K562 (cell line): ENCODE results near the gene POLR2H. TPM values are rescaled to one million over a fixed set of nuclear protein-coding genes. Genes with fewer than 3 reads are reported as not detected.

Source experiments
- BHLHE40 ChIP-seq: IDR thresholded peaks from 2 replicates; pipeline ENCODE4 v1.6.1; 2011; ENCODE audit warnings: low read length, improper control_type of control experiment
- CBFA2T2 ChIP-seq: fragments of 450-650 bp; conservative IDR thresholded peaks from 2 replicates; pipeline ENCODE4 v1.6.1; 2017; ENCODE audit warnings: mild to moderate bottlenecking
- CCNT2 ChIP-seq: IDR thresholded peaks from 2 replicates; pipeline ENCODE4 v1.6.1; 2011; ENCODE audit warnings: borderline replicate concordance, low read depth, mild to moderate bottlenecking, moderate library complexity, mixed read lengths, low read length; ENCODE audit not compliant: insufficient read length; ENCODE audit errors: extremely low read depth
- ERF ChIP-seq: fragments of 450-650 bp; formaldehyde crosslinking; IDR thresholded peaks from 2 replicates; pipeline ENCODE4 v1.4.0; 2020; ENCODE audit warnings: mild to moderate bottlenecking, mixed read lengths
- ETV5 ChIP-seq: sonication (generic); formaldehyde crosslinking; IDR thresholded peaks from 2 replicates; pipeline ENCODE4 v1.4.0; 2020; ENCODE audit warnings: low read depth, mild to moderate bottlenecking, missing genetic modification reagents
- FOXA3 ChIP-seq, 2 experiments: fragments of 450-650 bp in 1 of 2; sonication (generic) in 1 of 2; formaldehyde crosslinking; IDR thresholded peaks in 1 of 2; conservative IDR thresholded peaks in 1 of 2; 2 replicates each; pipeline versions ENCODE4 v1.4.0 to v1.8.0; 2020 to 2022; ENCODE audit warnings: mild to moderate bottlenecking in 2 of 2, missing genetic modification reagents in 1 of 2
- FOXK1 ChIP-seq: sonication (generic); formaldehyde crosslinking; IDR thresholded peaks from 2 replicates; pipeline ENCODE4 v1.8.0; 2022; ENCODE audit warnings: missing genetic modification reagents, mild to moderate bottlenecking, borderline replicate concordance
- HCFC1 ChIP-seq: IDR thresholded peaks from 2 replicates; pipeline ENCODE4 v1.6.1; 2012; ENCODE audit warnings: low read depth, low read length, improper control_type of control experiment
- KDM5B ChIP-seq: fragments of 200-600 bp; sonication (generic); IDR thresholded peaks from 2 replicates; pipeline ENCODE4 v1.6.1; 2012; ENCODE audit warnings: low read depth, mild to moderate bottlenecking, moderate library complexity, low read length, control low read depth, inconsistent platforms; ENCODE audit not compliant: insufficient replicate concordance
- MEIS2 ChIP-seq: fragments of 450-650 bp; IDR thresholded peaks from 2 replicates; pipeline ENCODE4 v1.6.1; 2014; ENCODE audit warnings: mild to moderate bottlenecking; ENCODE audit not compliant: partially characterized antibody
- RAD51 ChIP-seq: fragments of 450-650 bp; IDR thresholded peaks from 2 replicates; pipeline ENCODE4 v1.7.1; 2016; ENCODE audit warnings: low read depth, mild to moderate bottlenecking, borderline replicate concordance
- SETDB1 ChIP-seq: IDR thresholded peaks from one replicate; pipeline ENCODE4 v1.6.1; 2012; ENCODE audit warnings: low read length, control low read depth, inconsistent platforms
- SMAD3 ChIP-seq: fragments of 450-650 bp; formaldehyde crosslinking; conservative IDR thresholded peaks from 2 replicates; pipeline ENCODE4 v1.4.0; 2020; ENCODE audit warnings: mild to moderate bottlenecking
- SMAD4 ChIP-seq: fragments of 250-450 bp; sonication (Bioruptor Pico); conservative IDR thresholded peaks from 2 replicates; pipeline ENCODE4 v1.8.0; 2021; ENCODE audit warnings: inconsistent platforms, mild to moderate bottlenecking, moderate library complexity
- SNIP1 ChIP-seq: fragments of 450-650 bp; IDR thresholded peaks from 2 replicates; pipeline ENCODE4 v1.7.1; 2017; ENCODE audit warnings: low read depth, mild to moderate bottlenecking
- SP2 ChIP-seq: IDR thresholded peaks from 2 replicates; pipeline ENCODE4 v1.6.1; 2011; ENCODE audit warnings: mild to moderate bottlenecking, low read depth, low read length, moderate library complexity; ENCODE audit not compliant: poor library complexity, severe bottlenecking; ENCODE audit errors: extremely low read depth
- SREBF1 ChIP-seq: fragments of 150-350 bp; IDR thresholded peaks from 2 replicates; pipeline ENCODE4 v1.6.1; 2014; ENCODE audit warnings: antibody characterized with exemption, low read depth, low read length, borderline replicate concordance
- STAT5B ChIP-seq: fragments of 250-450 bp; sonication (Bioruptor Pico); IDR thresholded peaks from 2 replicates; pipeline ENCODE4 v1.8.0; 2021; ENCODE audit warnings: mild to moderate bottlenecking, inconsistent platforms
- THRAP3 ChIP-seq: fragments of 450-650 bp; IDR thresholded peaks from 2 replicates; pipeline ENCODE4 v1.6.1; 2016; ENCODE audit warnings: mild to moderate bottlenecking, inconsistent platforms, borderline replicate concordance
- ZNF175 ChIP-seq: fragments of 200-800 bp; sonication (Bioruptor generic); IDR thresholded peaks from 2 replicates; pipeline ENCODE4 v1.6.1; 2016; ENCODE audit warnings: low read depth, mild to moderate bottlenecking, missing genetic modification characterization, missing compliant biosample characterization
- ZNF197 ChIP-seq: fragments of 200-800 bp; sonication (Bioruptor generic); IDR thresholded peaks from 2 replicates; pipeline ENCODE4 v1.6.1; 2016; ENCODE audit warnings: low read depth, missing genetic modification characterization, missing compliant biosample characterization
- ZNF668 ChIP-seq: fragments of 250-450 bp; sonication (Bioruptor Pico); IDR thresholded peaks from 2 replicates; pipeline ENCODE4 v1.8.0; 2022; ENCODE audit warnings: mild to moderate bottlenecking, inconsistent platforms
- polyA plus RNA-seq, 8 experiments: library from polyadenylated mRNA; depleted of rRNA in 4 of 8; stranded (reverse) in 5 of 8; unstranded in 3 of 8; fragments of >200 nt; fragmentation: Nextera tagmentation in 2 of 8; fragmentation: Illumina TruSeq in 1 of 8; extraction: Ambion mirVana in 2 of 8; extraction: Trizol in 1 of 8; gene quantifications; 2 replicates each; pipeline versions ENCODE4 v1.2.1 to v1.2.3, GENCODE V29; 2011 to 2014; ENCODE audit warnings: inconsistent platforms in 1 of 8, missing spikeins in 1 of 8
- total RNA-seq, 7 experiments: library from RNA; depleted of rRNA in 6 of 7; stranded (reverse); fragments of >200 nt in 6 of 7; fragmentation: Illumina TruSeq in 2 of 7; extraction: Trizol in 2 of 7; gene quantifications; 2 replicates each; pipeline versions ENCODE4 v1.2.1 to v1.2.3, GENCODE V29; 2011 to 2021; ENCODE audit warnings: low replicate concordance in 1 of 7
- TF ChIP-seq, protein P1 (sequence below): sonication (generic); formaldehyde crosslinking; IDR thresholded peaks from 2 replicates; pipeline ENCODE4 v1.8.0; 2022; ENCODE audit warnings: mild to moderate bottlenecking, low read depth, missing genetic modification reagents
- TF ChIP-seq, protein P2 (sequence below): fragments of 250-450 bp; sonication (Bioruptor Pico); IDR thresholded peaks from 2 replicates; pipeline ENCODE4 v1.8.0; 2021; ENCODE audit warnings: borderline replicate concordance, mild to moderate bottlenecking, moderate library complexity; ENCODE audit not compliant: poor library complexity, severe bottlenecking
- TF ChIP-seq, protein P3 (sequence below): fragments of 250-450 bp; sonication (Bioruptor Pico); IDR thresholded peaks from 2 replicates; pipeline ENCODE4 v1.5.0; 2021; ENCODE audit warnings: mild to moderate bottlenecking, borderline replicate concordance

The POLR2H gene
- total and polyA plus RNA-seq, 9 of the 15 experiments (the other 6 are each of a cell fraction or from before 2014, with no cell fraction given): 128 to 512 (median 220) TPM

DNA sequence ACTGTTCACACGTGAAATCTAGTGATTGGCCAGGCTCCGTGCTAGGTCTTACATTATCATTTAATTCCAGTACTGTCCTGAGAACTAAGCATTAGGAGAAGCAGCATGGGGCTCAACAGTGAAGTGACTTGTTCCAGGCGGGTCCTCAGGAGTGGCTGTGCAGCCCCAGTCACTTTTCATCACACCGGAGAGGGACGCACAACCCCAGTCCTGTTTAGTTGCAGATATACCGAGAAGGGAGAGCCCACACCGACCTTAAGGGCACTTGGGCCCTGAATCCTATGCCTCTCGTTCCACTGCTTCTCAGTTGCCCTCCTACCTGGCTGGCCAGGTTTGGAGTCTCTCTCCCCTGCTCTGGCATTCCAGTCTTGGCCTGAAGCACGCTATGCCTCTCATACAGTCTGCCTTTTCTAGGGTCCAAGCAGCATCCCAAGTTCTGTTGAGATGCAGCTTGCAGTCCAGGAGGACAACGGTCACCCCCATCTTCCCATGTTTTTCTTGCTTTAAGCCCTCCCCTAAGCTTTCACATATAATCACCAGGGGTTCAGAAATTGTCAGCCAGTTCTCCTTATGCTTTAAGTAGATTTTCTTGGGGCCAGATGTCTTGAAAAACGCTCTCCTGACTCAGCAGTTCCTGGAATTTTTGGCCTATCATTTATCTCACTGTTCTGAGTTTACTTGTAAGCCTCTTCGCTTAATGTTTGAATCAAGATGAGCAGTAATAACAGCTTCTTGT lies 14.0 kb upstream of the POLR2H start (continued):
- TF ChIP-seq, protein P1, sequence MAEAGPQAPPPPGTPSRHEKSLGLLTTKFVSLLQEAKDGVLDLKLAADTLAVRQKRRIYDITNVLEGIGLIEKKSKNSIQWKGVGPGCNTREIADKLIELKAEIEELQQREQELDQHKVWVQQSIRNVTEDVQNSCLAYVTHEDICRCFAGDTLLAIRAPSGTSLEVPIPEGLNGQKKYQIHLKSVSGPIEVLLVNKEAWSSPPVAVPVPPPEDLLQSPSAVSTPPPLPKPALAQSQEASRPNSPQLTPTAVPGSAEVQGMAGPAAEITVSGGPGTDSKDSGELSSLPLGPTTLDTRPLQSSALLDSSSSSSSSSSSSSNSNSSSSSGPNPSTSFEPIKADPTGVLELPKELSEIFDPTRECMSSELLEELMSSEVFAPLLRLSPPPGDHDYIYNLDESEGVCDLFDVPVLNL: no peak
- TF ChIP-seq MEIS2 (peak; percentile 48), CBFA2T2 (peak; percentile 65), THRAP3 (no peak), SMAD3 (CRISPR knock-in tag) (no peak), FOXA3 (CRISPR knock-in tag; conservative IDR thresholded peaks at IDR 0.05 in 1 of 2, IDR thresholded peaks at IDR 0.05 in 1 of 2) (no peak), SREBF1 (no peak), ZNF668 (CRISPR knock-in tag) (no peak), BHLHE40 (no peak), ETV5 (no peak), SP2 (no peak), RAD51 (no peak), SNIP1 (no peak), KDM5B (peak; percentile 36), ERF (CRISPR knock-in tag) (no peak), SMAD4 (CRISPR knock-in tag) (no peak), STAT5B (no peak), ZNF197 (no peak), FOXK1 (CRISPR knock-in tag) (no peak), SETDB1 (no peak), ZNF175 (no peak), HCFC1 (no peak), CCNT2 (no peak)
- TF ChIP-seq, protein P2, sequence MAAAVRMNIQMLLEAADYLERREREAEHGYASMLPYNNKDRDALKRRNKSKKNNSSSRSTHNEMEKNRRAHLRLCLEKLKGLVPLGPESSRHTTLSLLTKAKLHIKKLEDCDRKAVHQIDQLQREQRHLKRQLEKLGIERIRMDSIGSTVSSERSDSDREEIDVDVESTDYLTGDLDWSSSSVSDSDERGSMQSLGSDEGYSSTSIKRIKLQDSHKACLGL: no peak
- TF ChIP-seq, protein P3, sequence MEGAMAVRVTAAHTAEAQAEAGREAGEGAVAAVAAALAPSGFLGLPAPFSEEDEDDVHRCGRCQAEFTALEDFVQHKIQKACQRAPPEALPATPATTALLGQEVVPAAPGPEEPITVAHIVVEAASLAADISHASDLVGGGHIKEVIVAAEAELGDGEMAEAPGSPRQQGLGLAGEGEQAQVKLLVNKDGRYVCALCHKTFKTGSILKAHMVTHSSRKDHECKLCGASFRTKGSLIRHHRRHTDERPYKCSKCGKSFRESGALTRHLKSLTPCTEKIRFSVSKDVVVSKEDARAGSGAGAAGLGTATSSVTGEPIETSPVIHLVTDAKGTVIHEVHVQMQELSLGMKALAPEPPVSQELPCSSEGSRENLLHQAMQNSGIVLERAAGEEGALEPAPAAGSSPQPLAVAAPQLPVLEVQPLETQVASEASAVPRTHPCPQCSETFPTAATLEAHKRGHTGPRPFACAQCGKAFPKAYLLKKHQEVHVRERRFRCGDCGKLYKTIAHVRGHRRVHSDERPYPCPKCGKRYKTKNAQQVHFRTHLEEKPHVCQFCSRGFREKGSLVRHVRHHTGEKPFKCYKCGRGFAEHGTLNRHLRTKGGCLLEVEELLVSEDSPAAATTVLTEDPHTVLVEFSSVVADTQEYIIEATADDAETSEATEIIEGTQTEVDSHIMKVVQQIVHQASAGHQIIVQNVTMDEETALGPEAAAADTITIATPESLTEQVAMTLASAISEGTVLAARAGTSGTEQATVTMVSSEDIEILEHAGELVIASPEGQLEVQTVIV (CRISPR knock-in tag): no peak
